Fibroblast of lung (primary cell): ENCODE data around the gene VPS35L.

Experiments used
- CTCF ChIP-seq, 2 donors: IDR thresholded peaks in 1 of 2; conservative IDR thresholded peaks in 1 of 2; 1 replicate in 1 of 2; 2 replicates in 1 of 2; pipeline ENCODE4 v1.5.1; 2011 to 2012; ENCODE audit warnings: low read length in 2 of 2, control low read depth in 1 of 2, inconsistent platforms in 1 of 2, low read depth in 1 of 2, mild to moderate bottlenecking in 1 of 2
- EZH2 ChIP-seq: IDR thresholded peaks from 2 replicates; pipeline ENCODE4 v1.5.1; 2012; ENCODE audit warnings: low read length, control low read depth, mild to moderate bottlenecking; ENCODE audit errors: missing control alignments

- no peak for TF ChIP-seq CTCF (conservative IDR thresholded peaks at IDR 0.05 in 1 of 2, IDR thresholded peaks at IDR 0.05 in 1 of 2; ENCODE audit: low read depth in 1 of 2, low read length in 2 of 2)
- no peak for TF ChIP-seq EZH2
Observed at GRCh38 chr16:19703172-19703889, 147.8 kb downstream of the VPS35L start.
